NCI-H345 (cell line): Measurements from ENCODE around the gene UBE2E2.

Experiments used
- DNase-seq: peaks from one replicate; lab custom pipeline; 2025; lab: John Stamatoyannopoulos, UW

UBE2E2 gene

DNA sequence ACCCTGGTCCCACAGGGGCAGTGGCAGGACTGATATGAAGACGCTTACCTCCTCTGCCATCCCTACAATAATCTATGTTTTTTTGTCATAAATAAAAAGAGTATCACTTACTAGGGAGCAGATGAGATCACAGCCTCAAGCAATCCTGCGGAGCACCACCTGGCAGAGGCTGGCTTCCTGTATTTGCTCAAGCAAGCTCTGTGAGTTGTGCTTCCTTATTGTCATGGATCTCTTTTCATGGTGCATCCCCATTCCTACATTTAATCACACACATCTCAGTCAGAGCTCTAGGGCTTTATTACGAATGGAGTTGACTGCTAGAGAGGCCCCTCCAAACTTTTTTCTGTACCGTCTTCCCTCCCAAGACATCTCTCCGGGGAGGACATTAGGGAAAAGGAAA lies 186.0 kb downstream of the UBE2E2 start:
- peak; percentile 63 for DNase-seq

DNA sequence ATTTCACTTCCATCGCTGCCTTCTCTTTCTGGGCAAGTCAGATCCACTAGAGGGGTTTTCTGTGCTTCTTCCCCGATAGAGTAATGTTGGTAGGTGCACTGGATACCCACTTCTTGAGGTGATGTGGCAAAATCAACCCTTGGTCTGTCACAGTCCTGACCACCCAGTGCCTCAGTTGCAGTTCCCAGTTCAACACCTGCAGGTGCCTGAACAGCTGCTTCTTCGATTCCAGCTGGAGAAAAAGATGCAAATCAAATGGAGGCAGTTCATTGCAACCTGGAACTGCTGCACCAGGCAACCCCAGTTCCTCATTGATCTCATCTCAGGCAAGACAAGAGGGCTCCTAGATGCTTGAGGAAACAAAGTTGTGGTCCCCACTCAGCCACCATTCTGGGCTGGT lies 186.6 kb downstream of the UBE2E2 start:
- no peak for DNase-seq

DNA sequence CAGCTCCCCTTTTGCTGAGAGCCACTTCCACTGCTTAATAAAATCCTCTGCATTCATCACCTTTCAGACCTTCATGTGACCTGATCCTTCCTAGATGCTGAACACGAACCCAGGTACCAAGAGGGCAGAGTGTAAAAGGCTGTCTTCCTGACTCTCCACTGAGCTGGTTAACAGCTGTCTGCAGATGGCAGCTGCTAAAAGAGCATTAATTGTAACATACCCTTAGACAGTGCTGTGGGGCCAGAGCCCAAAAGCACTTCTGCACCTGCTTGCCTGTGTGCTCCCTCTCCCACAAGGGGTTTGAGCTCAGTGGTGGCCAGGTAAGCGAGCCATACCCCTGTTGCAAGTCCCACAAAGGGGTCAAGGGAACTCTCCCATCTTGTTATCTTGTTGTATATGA lies 187.3 kb downstream of the UBE2E2 start:
- DNase-seq: no peak

DNA sequence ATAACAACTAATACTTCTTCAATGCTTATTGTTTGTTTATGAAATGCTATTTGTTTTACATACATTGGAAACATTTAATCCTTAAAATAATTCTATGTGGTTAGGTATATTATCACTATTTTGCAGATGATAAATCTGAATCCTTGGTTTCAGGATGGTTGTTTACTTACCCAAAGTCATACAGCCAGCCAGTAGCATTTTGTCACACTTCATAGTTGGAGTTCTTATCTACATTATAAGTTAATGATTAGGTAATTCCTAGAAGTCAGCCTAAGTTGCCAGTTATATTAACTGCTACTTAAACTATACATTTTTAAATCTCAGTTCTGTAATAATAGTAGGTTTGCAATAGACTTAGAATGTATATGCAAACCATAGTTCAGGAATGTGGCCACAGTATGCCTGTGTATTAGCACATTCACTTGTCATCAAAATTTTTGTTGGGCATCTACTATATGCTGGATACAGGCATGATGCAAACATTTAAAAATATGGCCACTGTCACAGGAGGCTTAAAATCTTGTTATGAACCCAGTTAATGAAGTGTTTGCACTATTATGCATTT lies 187.9 kb downstream of the UBE2E2 start:
- DNase-seq: no peak

DNA sequence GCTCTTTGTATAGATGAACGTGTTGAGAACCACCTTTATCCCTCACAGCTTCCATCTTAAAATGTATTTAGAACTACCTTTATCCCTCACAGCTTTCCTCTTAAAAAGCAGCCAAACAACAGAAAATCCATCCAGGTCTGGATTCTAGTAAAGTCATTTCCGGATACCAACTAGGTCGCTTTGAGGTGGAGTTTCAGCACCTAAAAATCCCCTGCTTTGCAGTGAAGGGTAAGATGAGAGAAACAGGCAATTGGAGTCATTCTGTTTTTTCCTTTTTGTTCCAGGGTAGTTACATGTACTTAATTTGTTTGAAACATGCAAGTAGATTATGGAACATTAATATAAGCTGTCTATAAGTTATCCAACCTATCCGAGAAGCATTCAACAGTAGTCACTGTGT lies 192.0 kb downstream of the UBE2E2 start:
- DNase-seq: no peak

DNA sequence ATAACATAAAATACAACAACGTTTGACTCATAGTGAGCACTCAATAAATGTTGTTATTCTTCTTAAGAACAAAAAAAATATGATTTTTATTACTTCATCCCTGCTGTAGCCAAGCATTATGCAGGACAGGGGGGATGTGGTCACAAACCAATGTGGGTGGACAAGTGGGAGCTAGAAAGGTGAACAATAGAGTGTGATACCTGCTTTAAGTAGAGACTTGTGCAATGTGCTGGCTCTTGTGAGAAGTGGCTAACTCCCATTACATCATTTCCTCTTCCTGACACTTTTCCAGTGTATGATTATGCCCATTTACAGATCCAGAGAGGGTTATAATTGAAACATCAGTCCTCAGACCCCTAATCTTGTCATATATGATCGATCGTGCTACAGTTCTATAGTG lies 193.6 kb downstream of the UBE2E2 start:
- no peak for DNase-seq

DNA sequence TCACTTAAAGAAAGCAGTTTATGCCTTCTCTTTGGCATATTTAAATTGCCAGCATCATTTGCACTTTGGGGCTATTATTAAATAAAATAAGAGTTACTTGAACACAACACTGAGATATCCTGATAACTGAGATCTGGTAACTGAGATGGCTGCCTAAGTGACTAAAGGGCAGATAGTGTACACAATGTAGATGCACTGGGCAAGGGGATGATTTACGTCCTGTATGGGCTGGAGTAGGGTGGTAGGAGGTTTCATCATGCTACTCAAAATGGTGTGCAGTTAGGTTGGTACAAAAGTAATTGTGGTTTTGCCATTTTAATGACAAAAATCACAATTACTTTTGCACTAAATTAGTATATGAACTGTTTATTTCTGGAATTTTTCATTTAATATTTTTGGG lies 196.1 kb downstream of the UBE2E2 start:
- no peak for DNase-seq

DNA sequence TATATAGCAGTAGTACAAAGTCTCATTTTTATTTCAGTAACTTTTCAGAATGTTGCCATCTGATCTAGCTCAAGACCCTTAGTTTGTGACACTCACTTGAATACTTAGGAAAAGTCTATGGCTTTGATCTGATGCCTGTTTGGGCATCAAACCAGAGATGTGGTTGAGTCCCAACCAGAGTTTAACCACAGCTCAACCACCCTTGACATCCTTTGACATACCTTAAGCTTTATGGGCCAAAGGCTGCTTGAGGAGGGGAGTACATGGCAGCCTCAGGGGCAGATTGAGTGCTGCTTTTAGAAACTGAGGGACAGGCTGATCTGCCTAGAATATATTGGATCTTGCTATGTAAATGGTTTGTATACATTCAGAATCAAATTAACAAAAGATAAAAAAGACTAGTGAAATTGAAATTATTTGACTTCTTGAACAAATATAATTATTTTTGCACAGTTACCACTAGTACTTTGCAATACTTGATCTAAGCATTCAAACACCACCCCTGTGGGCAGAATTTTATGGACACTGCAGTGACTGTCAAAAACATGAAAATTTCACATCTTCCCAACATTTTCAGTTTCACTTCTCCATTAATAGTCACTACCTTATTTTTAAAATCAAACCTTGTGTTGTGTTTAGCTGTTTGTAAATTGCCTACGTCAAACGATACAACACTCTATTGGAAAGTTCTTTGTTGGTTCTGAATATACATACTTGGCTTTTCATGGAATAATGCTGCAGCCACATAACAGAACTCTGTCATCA lies 199.8 kb downstream of the UBE2E2 start:
- no peak for DNase-seq

DNA sequence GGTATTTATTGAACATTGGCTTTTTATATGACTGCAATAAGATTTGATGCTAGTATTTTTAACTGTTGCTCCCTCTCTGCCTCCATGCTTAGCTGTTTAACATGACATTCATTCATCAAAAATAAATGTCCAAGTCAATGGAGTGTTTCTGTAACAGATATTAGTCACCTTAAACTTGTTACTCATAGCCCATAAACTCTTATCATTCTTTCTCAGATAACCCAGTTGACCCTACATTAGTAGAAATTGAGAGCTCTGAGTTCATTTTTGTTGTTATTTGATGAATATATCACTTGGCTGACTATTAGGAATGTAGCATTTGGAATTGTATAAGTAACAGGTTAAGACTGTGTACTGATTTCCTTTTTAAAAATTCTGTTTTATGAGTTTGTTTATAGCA lies 201.1 kb downstream of the UBE2E2 start:
- DNase-seq: no peak

DNA sequence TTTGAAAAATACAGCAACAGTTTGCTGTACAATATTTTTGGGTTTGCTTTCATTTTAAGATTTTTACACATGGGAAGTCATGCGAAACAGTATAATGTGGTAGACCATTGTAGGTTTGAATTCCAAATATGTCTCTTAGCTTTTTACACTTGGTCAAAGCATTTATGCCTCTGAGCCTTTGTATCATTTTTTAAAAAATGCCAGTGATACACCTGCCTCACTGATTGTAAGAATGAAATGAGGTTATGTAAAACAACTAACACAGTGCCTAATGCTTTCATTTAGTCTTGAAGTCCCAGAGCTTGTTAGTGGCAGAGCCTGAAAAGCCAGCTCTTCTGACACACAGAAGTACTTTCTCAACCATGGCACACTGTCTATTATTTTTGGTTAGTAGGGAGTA lies 202.0 kb downstream of the UBE2E2 start:
- no peak for DNase-seq

DNA sequence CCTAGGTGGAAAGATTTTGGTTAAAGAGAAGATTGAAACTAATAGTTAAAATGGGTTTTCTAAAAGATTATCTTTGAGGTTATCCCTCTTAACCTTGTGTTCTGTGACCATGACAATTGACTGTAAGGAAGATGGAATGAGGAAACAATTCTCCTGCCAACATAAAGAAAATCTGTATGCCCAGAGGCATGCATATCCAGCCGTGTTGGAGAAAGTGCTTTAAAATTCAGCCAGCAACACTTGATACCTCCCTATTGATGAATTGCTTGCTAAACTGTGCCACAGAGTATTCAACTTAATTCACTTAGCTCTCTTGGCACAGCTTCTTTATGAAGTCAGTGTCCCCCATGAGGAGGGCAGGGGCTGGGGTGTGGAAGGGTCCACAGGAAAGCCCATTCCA lies 203.5 kb downstream of the UBE2E2 start:
- no peak for DNase-seq

DNA sequence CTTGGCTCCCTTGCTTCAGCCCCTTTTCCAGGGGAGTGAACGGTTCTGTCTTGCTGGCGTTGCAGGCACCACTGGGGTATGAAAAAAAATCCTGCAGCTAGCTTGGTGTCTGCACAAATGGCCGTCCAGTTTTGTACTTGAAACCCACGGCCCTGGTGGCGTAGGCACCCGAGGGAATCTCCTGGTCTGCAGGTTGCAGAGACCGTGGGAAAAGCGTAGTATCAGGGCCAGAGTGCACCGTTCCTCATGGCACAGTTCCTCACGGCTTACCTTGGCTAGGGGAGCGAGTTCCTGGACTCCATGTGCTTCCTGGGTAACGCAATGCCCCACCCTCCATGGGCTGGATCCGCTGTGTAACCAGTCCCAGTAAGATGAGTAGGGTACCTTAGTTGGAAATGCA lies 214.9 kb downstream of the UBE2E2 start:
- DNase-seq: no peak

DNA sequence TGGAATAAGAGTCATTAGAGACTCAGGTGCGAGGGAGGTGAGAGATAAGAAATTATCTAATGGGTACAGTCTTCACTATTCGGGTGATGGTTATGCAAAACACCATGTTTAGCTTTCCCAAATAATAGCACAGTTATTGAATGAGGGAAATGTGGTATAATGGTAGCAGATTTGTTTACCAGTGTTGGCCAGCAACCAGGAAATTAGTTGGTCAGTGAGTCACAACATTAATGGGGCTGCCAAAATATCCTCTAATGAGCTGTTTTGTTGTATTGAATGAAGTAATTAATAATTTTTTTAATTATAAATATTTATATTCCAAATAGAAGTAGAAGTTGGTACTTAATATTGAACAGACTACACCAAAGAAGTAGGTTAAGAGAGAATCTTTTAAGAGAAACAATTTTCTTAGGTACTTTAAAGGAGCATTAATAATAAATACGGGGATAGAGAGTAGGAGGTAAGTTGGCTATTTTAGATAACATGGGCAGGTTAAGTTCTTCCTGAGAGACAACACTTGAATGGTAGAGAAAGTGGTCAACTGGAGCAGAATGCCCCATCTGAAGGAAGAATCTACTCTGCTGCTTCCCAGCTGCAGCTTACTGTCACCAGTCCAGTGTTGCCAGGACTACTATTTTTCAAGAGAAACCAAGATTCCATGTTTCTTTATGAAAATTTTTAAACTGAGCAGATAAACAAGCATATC lies 218.8 kb downstream of the UBE2E2 start:
- no peak for DNase-seq

DNA sequence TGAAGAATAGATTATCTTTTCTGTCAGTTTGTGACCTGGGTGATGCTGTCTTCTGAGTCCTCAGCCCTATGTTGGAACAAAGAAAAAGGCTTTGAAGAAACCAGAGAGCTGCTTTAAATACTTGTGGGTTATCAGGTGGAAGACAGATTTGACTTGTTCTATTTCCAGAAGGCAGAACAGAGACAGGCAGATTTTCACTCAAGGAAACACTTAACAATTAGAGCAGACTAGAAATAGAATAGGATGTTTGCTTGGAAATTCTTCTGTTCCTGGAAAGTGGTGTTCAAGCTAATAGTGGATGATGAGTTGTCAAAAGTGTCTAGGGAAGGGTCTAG lies 219.4 kb downstream of the UBE2E2 start:
- no peak for DNase-seq

DNA sequence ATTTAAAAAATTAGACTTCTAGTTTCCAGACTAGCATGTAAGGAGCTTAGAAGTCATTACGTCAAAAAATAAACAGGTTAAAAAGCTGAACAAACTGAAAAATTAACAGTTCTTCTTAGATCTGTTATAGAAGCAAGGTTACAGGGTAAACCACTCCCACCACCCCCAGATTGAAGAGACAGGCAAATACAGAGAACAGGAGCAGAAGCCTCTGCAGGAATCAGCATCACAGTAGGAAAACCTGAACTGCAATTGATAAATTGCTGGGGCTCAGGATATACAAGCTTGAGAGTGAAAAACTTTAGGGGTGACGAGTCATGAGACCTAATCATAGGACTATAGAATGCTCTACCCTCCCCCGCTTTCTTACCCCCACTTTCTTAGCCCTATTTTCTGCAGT lies 222.3 kb downstream of the UBE2E2 start:
- DNase-seq: no peak

DNA sequence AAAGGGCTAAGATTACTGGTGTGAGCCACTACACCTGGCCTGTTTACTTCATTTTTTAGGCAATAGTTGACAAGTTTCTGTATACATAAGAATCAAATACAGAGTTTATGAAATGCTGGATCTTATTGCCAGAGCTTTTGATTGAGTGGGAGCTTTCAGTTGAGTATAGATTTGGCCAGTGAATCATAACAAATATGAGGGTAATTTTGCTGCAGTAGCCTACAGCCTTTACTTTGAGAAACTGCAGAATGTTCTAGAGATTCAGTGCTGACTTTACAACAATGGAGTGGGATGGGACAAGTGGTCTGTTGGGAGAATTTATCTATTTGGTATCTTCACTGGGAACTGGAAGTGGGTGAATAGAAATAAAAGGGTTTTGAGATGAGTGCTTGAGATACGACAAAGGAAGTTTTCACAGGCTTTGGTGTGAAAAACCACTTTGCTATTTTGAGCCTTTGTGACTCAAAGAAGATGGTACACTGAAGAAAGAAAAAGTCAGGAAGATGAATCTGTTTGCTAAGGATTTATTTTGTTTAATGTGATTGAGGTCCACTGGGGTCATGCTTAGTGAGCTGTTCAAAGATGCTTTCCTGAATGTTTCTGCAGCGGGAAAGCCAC lies 227.8 kb downstream of the UBE2E2 start:
- no peak for DNase-seq

DNA sequence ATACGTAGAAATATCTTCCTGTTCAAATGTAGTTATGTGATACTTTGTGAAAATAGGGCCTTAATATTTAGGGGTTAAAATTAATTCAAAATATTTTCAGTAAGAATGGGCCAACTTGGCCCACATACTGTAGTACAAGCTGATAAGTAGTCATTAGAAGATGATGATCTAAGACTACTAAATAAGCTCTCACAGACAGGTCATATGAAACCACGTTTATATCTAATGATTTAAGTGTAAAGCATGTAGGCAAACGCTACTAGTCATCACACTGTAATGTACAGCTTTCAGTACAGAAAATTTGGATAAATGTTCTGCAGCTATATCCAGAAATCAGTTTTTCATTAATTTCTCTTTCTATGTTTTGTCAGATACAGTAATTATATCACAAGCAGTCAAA lies 228.6 kb downstream of the UBE2E2 start:
- DNase-seq: no peak

DNA sequence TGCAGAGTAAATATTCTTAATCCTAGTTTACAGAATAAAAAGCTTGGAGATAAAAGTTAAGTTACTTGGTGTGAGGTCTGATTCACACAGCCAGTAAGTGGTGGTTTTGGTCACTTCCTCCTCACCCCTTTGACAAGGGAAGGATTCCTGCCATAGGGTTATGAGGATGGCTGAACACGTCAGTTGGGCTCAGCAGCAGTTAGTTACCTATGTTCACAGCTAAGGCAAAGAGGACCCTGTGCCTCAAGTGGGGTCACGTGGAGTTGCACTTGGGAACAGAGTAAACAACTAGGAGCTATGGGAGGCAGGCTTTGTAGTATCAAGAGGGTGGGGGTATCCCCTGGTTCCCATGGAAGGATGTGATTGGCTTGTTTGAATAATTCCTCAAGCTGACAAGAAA lies 232.2 kb downstream of the UBE2E2 start:
- peak; percentile 20 for DNase-seq

DNA sequence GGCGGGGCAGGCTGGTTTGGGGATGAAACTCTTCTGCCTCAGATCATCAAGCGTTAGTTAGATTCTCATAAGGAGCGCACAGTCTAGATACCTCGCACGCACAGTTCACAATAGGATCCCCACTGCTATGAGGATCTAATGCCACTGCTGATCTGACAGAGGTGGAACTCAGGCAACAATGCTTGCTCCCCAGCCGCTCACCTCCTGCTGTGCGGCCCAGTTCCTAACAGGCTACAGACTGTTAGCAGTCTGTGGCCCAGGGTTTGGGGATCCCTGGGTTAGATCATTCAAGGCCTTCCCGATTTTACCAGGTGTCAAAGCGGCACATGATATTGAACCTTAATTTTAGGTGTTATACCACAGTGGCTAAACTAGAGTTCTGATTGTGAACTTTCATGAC lies 232.8 kb downstream of the UBE2E2 start:
- DNase-seq: no peak

DNA sequence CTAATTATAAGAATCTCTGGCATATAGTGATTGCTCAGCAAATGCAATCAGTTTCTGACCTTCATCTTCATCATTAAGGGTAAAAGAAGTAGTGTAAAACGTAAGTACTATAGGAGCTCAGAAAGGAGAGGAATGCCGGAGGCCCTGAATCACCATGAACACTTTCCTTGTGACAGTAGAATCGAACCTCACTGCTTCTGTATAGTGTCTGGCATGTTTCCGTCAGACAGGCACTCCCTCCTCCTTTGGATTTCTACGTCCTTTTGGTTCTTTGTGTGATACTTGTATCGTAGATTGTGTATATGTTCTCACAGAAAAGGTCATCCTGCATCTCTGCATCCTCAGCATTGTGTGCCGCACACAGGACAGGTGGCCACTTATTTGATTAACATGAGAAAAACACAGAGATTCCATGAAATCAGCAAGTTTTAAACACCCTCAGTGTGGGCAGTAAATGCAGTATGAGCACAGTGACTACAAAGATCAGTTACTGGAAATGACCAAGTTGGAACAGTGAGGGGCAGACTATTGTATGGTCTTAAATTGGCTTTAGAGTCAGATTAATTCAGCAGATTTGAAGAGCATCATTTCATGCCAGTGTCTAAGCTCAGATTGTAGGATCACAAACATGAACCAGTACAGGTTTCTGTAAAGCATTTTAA lies 234.5 kb downstream of the UBE2E2 start:
- no peak for DNase-seq

DNA sequence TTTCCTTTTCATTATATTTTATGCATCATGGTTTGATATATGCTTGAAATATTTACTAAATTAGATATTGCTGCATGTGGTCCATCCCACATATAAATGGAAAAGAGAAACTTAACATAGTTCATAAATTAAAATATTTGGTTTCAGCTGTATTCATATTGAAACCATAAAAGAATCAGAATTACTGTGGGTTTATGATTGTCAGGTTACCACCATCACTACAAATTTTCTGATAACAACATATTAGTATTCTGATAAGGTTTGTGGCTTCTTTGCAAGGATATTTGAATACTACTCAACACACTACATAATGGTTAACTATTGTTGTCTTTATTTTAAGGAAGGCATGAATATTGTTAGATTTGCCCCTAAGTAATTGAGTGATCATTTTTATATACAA lies 235.5 kb downstream of the UBE2E2 start:
- no peak for DNase-seq

DNA sequence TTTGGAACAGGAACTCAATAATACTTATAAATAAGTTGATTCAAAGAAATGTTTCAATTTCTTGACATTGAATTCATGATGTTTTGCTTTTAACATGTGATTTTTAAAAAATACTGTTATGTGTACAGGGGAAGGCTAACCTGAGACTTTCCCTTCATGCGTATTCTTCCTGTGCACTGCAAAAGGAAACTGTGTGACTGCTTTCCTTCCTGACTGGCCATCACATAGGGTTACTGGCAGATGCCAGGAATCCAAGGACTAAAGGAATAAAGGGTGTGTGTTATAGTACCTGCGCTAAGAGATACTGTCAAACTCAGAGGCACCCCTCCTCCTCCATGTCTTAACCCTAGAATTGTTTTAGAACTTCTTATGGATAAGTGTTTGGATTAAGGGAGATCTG lies 236.0 kb downstream of the UBE2E2 start:
- no peak for DNase-seq
